ENCODE data around the gene TTBK2.
A peak's percentile ranks its signal among the peaks of the same experiment; 100 is the strongest.

TTBK2 gene

GRCh38 chr15:42868683-42869082 is 51.9 kb downstream of the TTBK2 start (continued):
- TF ChIP-seq ZNF433 (tag by site-specific recombination; IDR thresholded peaks at IDR 0.05; ENCODE audit: low read depth) (peak; percentile 27; the same call in 1 of the 2 replicates), PRDM4 (tag by site-specific recombination; IDR thresholded peaks at IDR 0.05) (no peak), ZNF140 (tag by site-specific recombination; IDR thresholded peaks at IDR 0.05) (0 out of 2 replicates have a peak, but pooled peaks have one; percentile 20), ZXDB (tag by site-specific recombination; IDR thresholded peaks at IDR 0.05) (no peak), ZNF146 (tag by site-specific recombination; IDR thresholded peaks at IDR 0.05) (no peak), ZNF148 (tag by site-specific recombination; IDR thresholded peaks at IDR 0.05; ENCODE audit: borderline replicate concordance) (no peak), ZNF623 (tag by site-specific recombination; IDR thresholded peaks at IDR 0.05) (peak; percentile 49; the same call in 1 of the 2 replicates), ZNF426 (tag by site-specific recombination; IDR thresholded peaks at IDR 0.05) (peak; percentile 58), ZFP41 (tag by site-specific recombination; IDR thresholded peaks at IDR 0.05; ENCODE audit: borderline replicate concordance) (no peak), PRDM2 (tag by site-specific recombination; IDR thresholded peaks at IDR 0.05; ENCODE audit: borderline replicate concordance) (no peak), ZNF555 (tag by site-specific recombination; conservative IDR thresholded peaks at IDR 0.05) (peak; percentile 32; the same call in 1 of the 2 replicates)

- H3K36me3 ChIP-seq (ENCODE audit: control insufficient read depth in 2 of 2, insufficient read depth in 1 of 2, low read length in 2 of 2), result no peaks in the 10 kb centered on the region; a peak in 2 of 3 replicates
- POLR2A ChIA-PET, result no interaction called here
- H3K27ac ChIP-seq (ENCODE audit: extremely low read depth, low read depth, low read length), result no peak overlapping the region
- no peaks in the 10 kb centered on the region for H3K4me1 ChIP-seq (ENCODE audit: control insufficient read depth, insufficient read depth, low read length)
- no peaks in the 10 kb centered on the region for H3K9me3 ChIP-seq (ENCODE audit: control insufficient read depth, insufficient read depth, low read depth, low read length)
- H3K4me3 ChIP-seq (ENCODE audit: low read depth, low read length), result no peak overlapping the region
- CTCF ChIA-PET, result interaction anchor here (0.6 kb wide), 1 partner anchor 12 kb away, joined by 3 read pairs; no protein-coding TSS in a partner anchor
- no peak for TF ChIP-seq ZNF133 (tag by site-specific recombination; IDR thresholded peaks at IDR 0.05)
- no peak for TF ChIP-seq ELK4 (IDR thresholded peaks at IDR 0.05; ENCODE audit: borderline replicate concordance, low read depth, low read length)
- TF ChIP-seq ZBTB44 (tag by site-specific recombination; IDR thresholded peaks at IDR 0.05), result no peak
- no peak for TF ChIP-seq KLF8 (tag by site-specific recombination; IDR thresholded peaks at IDR 0.05)
- TF ChIP-seq ZNF138 (tag by site-specific recombination; IDR thresholded peaks at IDR 0.05; ENCODE audit: borderline replicate concordance), result no peak
- TF ChIP-seq ZFP69B (tag by site-specific recombination; IDR thresholded peaks at IDR 0.05), result no peak
- TF ChIP-seq ZNF274 (IDR thresholded peaks at IDR 0.05; ENCODE audit: low read length), result no peak
- no peak for TF ChIP-seq ZNF274 (tag by site-specific recombination; IDR thresholded peaks at IDR 0.05; ENCODE audit: borderline replicate concordance)
- no peak for TF ChIP-seq ZNF513 (tag by site-specific recombination; IDR thresholded peaks at IDR 0.05)
Observed at GRCh38 chr15:42863572-42864239, 56.9 kb downstream of the TTBK2 start.

Measured in HEK293 (cell line).